D721Med (cell line): ENCODE data around the gene FBF1.

ENCODE experiments used
- DNase-seq: peaks from one replicate; pipeline ENCODE4 v3.0.0; 2011; ENCODE audit warnings: low spot score; ENCODE audit not compliant: insufficient read length
- FAIRE-seq: peaks from 2 replicates; lab custom pipeline; 2011; peaks lifted over from hg19 to GRCh38; lab: Jason Lieb, UNC
- CTCF ChIP-seq: IDR thresholded peaks from 2 replicates; pipeline ENCODE4 v1.5.1; 2012; ENCODE audit warnings: mild to moderate bottlenecking, control low read depth; ENCODE audit not compliant: insufficient read depth; ENCODE audit errors: missing control alignments

Gene FBF1

GRCh38 chr17:75965468-75965867 is 24.6 kb upstream of the FBF1 start:
- TF ChIP-seq CTCF: no peak
- no peak for FAIRE-seq
- no peak for DNase-seq

GRCh38 chr17:75959839-75960511 is 19.1 kb upstream of the FBF1 start:
- TF ChIP-seq CTCF: no peak
- DNase-seq (no peak), FAIRE-seq (no peak)

- DNase-seq: no peak
- no peak for FAIRE-seq
- TF ChIP-seq CTCF: no peak
These were observed 18.4 kb upstream of the FBF1 start for GRCh38 chr17:75959051-75959838.

DNA sequence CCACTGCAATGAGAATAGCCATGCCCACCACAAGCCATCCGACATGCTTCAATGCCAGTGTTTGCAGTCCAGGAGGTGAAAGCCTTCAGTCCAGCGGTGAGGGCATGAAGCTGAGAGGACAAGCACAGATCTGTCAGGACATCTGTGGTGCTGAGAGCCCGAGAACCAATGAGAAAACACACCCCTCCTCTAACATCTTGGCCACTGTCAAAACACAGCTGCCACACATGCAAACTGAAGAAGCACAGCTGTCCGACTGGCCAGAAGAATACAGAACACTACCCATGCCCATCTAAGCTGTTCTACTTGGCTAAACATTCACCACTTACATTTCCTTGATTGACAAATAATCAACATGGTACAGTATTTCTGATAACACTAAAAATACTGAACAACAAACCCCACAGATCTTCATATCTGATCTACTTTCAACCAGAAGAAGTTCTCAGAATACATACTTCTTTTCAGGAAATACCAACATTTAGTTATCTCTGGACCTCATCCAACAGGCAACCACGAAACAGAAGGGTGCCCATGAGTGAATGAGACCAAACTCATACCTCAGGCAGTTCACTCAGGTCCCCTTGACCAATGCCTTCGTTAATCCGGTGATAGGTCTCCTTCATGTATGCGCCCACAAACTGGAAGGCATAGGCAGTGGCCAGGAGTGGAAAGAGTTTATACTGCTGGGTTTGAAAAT is 10.2 kb upstream of the FBF1 start:
- FAIRE-seq: no peak
- TF ChIP-seq CTCF: no peak
- DNase-seq: no peak

- FAIRE-seq (no peak), DNase-seq (no peak)
- no peak for TF ChIP-seq CTCF
These were observed 9.6 kb upstream of the FBF1 start for GRCh38 chr17:75950421-75950820.

GRCh38 chr17:75945211-75945610 is 4.4 kb upstream of the FBF1 start:
- no peak for DNase-seq
- TF ChIP-seq CTCF: no peak
- peak; percentile 60 for FAIRE-seq
